ENCODE results near the gene DUXA. TPM values are rescaled to one million over a fixed set of nuclear protein-coding genes. Genes with fewer than 3 reads are reported as not detected.

Gene DUXA
- total RNA-seq, 3 donors from 2014 or later (not counting 1 experiment from before 2014, with no cell fraction given), result not detected

DNA sequence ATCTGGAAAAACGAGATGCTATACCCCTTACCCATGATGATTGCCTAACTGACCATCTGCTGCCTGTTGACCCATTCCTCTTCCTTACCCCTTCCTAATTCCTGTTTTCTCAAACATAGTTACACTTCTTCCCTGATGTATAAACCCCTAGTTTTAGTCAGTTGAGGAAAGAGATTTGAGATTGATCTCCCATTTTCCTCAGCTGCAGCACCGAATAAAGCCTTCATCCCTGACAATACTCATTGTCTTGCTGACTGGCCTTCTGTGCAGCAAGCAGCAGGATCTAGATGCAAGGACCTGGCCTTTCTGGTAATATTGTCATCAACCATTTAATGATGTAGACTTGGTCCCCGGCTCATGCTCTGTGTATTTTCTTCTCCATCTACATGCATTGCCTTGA lies 23.0 kb upstream of the DUXA start:
- Histone ChIP-seq H3K9me3 (ENCODE audit: control insufficient read depth, insufficient read depth, low read length) (no peaks in the 10 kb centered on the region), H3K36me3 (ENCODE audit: control insufficient read depth, insufficient read depth, low read length) (peaks cover 17% of the 10 kb centered on the region), H3K27me3 (ENCODE audit: control insufficient read depth, insufficient read depth, low read length) (peaks cover 8% of the 10 kb centered on the region), H3K27ac (ENCODE audit: low read length) (no peak overlapping the region), H3K4me1 (ENCODE audit: control insufficient read depth, insufficient read depth, low read length) (peaks cover 20% of the 10 kb centered on the region), H3K4me3 (ENCODE audit: low read length) (no peak overlapping the region)
- peak overlapping the region; percentile 93 for H3K4me3 Mint-ChIP-seq
- intact Hi-C loops (cut with micrococcal nuclease), result no loop called here
- peaks cover 13% of the 10 kb centered on the region for H3K36me3 Mint-ChIP-seq
- H3K9me3 Mint-ChIP-seq, result peaks cover 2 to 3% of the 10 kb centered on the region in 2 donors
- peak overlapping the region; percentile 90 to 94 for H3K27ac Mint-ChIP-seq
- ATAC-seq (no peak), DNase-seq (no peak)
- WGBS (ENCODE audit: insufficient coverage), result 70% methylated on average over 3 of the region's 3 CpGs
- H3K27me3 Mint-ChIP-seq (ENCODE audit: low read depth in 2 of 2), result peaks cover 13 to 14% of the 10 kb centered on the region in 2 donors
- H3K4me1 Mint-ChIP-seq, result peaks cover 24 to 32% of the 10 kb centered on the region in 2 donors
- TF ChIP-seq, protein P1, sequence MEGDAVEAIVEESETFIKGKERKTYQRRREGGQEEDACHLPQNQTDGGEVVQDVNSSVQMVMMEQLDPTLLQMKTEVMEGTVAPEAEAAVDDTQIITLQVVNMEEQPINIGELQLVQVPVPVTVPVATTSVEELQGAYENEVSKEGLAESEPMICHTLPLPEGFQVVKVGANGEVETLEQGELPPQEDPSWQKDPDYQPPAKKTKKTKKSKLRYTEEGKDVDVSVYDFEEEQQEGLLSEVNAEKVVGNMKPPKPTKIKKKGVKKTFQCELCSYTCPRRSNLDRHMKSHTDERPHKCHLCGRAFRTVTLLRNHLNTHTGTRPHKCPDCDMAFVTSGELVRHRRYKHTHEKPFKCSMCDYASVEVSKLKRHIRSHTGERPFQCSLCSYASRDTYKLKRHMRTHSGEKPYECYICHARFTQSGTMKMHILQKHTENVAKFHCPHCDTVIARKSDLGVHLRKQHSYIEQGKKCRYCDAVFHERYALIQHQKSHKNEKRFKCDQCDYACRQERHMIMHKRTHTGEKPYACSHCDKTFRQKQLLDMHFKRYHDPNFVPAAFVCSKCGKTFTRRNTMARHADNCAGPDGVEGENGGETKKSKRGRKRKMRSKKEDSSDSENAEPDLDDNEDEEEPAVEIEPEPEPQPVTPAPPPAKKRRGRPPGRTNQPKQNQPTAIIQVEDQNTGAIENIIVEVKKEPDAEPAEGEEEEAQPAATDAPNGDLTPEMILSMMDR (IDR thresholded peaks at IDR 0.05), result no peak

DNA sequence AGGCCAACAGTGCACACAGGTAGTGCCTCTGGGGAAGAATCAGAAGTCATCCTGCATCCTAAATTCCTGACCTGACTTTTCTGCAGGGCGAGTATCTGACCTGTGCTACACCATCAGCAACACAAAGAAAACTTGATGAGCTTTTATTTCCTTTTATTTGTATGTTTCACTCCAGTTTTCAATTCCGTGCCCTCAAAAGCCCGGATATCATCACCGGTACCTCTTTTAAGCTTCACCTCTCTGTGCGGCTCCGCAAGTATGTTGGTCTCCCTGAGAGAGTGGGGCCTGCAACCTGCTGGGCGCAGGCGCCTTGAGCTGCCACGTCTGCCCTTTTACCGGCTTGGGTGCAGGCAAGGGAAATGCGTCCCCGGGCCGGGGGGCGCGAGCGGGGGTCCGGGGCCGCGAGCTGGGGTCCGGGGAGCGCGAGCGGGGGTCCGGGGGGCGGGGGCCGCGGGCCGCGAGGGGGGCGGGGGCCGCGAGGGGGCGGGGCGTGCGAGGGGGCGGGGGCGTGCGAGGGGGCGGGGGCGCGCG lies 4.3 kb upstream of the DUXA start:
- peaks cover 3% of the 10 kb centered on the region for H3K9me3 ChIP-seq (ENCODE audit: control insufficient read depth, insufficient read depth, low read length)
- 6% methylated on average over 29 of the region's 42 CpGs for WGBS (ENCODE audit: insufficient coverage)
- no peaks in the 10 kb centered on the region for H3K36me3 ChIP-seq (ENCODE audit: control insufficient read depth, insufficient read depth, low read length)
- peak; percentile 40 to 62 for DNase-seq
- peak in 2 of 3 donors; percentile 61 to 65 for ATAC-seq
- Mint-ChIP-seq H3K36me3 (no peaks in the 10 kb centered on the region), H3K27me3 (ENCODE audit: low read depth in 2 of 2) (peaks cover 0 to 5% of the 10 kb centered on the region in 2 donors), H3K27ac (peak overlapping the region; percentile 49 to 77), H3K4me3 (peak overlapping the region; percentile 83), H3K9me3 (peaks cover 2 to 5% of the 10 kb centered on the region in 2 donors), H3K4me1 (peaks cover 7 to 12% of the 10 kb centered on the region in 2 donors)
- H3K27ac ChIP-seq (ENCODE audit: low read length), result peak overlapping the region; percentile 21
- H3K4me3 ChIP-seq (ENCODE audit: low read length), result peak overlapping the region; percentile 31
- peaks cover 12% of the 10 kb centered on the region for H3K4me1 ChIP-seq (ENCODE audit: control insufficient read depth, insufficient read depth, low read length)
- no peaks in the 10 kb centered on the region for H3K27me3 ChIP-seq (ENCODE audit: control insufficient read depth, insufficient read depth, low read length)
- intact Hi-C loops (cut with micrococcal nuclease), result no loop called here
- TF ChIP-seq, protein P1 (IDR thresholded peaks at IDR 0.05), result no peak

DNA sequence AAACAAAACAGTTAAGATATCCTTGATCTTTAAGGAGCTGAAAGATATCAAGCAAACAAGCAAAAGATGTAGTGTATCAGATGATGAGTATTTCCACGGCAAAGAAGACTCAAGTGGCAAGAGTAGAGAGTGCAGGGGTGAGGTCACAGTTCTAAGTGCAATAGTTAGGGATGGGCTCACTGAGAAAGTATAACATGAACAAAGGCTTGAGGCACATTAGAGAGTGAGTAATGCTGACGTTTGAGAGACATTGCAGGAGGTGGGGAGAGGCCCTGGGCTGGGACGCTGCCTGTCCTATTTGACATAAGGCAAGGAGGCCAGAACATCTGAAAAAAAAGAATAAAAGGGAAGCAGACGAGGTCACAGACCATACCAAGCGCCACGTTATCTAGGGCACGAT lies 1.4 kb downstream of the DUXA start:
- DNase-seq, result no peak
- Histone ChIP-seq H3K4me1 (ENCODE audit: control insufficient read depth, insufficient read depth, low read length) (no peaks in the 10 kb centered on the region), H3K27ac (ENCODE audit: low read length) (no peak overlapping the region), H3K4me3 (ENCODE audit: low read length) (no peak overlapping the region), H3K27me3 (ENCODE audit: control insufficient read depth, insufficient read depth, low read length) (no peaks in the 10 kb centered on the region), H3K36me3 (ENCODE audit: control insufficient read depth, insufficient read depth, low read length) (no peaks in the 10 kb centered on the region), H3K9me3 (ENCODE audit: control insufficient read depth, insufficient read depth, low read length) (no peaks in the 10 kb centered on the region)
- Mint-ChIP-seq H3K27ac (no peak overlapping the region), H3K4me3 (no peak overlapping the region), H3K27me3 (ENCODE audit: low read depth in 2 of 2) (no peaks in the 10 kb centered on the region), H3K9me3 (peaks cover 0 to 7% of the 10 kb centered on the region in 2 donors), H3K36me3 (no peaks in the 10 kb centered on the region), H3K4me1 (no peaks in the 10 kb centered on the region)
- ATAC-seq, result no peak
- 81% methylated on average over 7 of the region's 7 CpGs for WGBS (ENCODE audit: insufficient coverage)
- TF ChIP-seq, protein P1 (IDR thresholded peaks at IDR 0.05), result no peak
- intact Hi-C loops (cut with micrococcal nuclease), result no loop called here

DNA sequence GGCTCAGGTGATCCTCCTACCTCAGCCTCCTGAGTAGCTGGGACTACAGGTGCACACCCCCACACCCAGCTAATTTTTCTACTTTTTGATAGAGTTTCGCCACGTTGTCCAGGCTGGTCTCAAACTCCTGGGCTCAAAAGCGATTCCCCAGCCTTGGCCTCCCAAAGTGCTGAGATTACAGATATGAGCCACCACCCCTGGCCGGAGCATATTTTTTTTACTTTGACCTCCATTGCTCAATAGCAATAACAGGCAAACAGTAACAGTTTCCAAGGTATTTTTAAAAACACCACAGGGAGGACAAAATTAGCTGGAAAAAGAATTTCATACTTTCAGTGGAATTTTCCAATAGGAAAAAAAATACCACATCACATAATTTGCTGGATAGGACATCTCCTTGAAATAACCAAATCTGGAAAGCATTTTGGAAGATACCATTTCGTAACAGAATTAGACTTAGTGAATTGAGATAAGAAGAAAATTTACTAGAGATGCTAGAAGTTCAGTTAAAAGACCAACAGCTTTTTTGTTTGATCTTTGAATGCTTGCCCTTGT lies 5.2 kb downstream of the DUXA start:
- intact Hi-C loops (cut with micrococcal nuclease), result no loop called here
- Histone ChIP-seq H3K4me1 (ENCODE audit: control insufficient read depth, insufficient read depth, low read length) (no peaks in the 10 kb centered on the region), H3K36me3 (ENCODE audit: control insufficient read depth, insufficient read depth, low read length) (no peaks in the 10 kb centered on the region), H3K27me3 (ENCODE audit: control insufficient read depth, insufficient read depth, low read length) (no peaks in the 10 kb centered on the region), H3K9me3 (ENCODE audit: control insufficient read depth, insufficient read depth, low read length) (no peaks in the 10 kb centered on the region), H3K27ac (ENCODE audit: low read length) (no peak overlapping the region), H3K4me3 (ENCODE audit: low read length) (no peak overlapping the region)
- ATAC-seq (no peak), DNase-seq (no peak)
- H3K4me1 Mint-ChIP-seq, result no peaks in the 10 kb centered on the region
- peaks cover 0 to 7% of the 10 kb centered on the region in 2 donors for H3K9me3 Mint-ChIP-seq
- H3K36me3 Mint-ChIP-seq, result no peaks in the 10 kb centered on the region
- H3K27me3 Mint-ChIP-seq (ENCODE audit: low read depth in 2 of 2), result no peaks in the 10 kb centered on the region
- WGBS (ENCODE audit: insufficient coverage), result 89% methylated on average over 5 of the region's 5 CpGs
- TF ChIP-seq, protein P1 (IDR thresholded peaks at IDR 0.05), result no peak
- H3K4me3 Mint-ChIP-seq, result no peak overlapping the region
- H3K27ac Mint-ChIP-seq, result no peak overlapping the region

Data from natural killer cell (primary cell).